Caco-2 (cell line): ENCODE data around the gene COL6A2. TPM values are rescaled to one million over a fixed set of nuclear protein-coding genes. Genes with fewer than 3 reads are reported as not detected.
A peak's percentile ranks its signal among the peaks of the same experiment; 100 is the strongest.

Experiments
- BruUV-seq: library from RNA; stranded (reverse); fragments of 400-500 nt; replicated peaks from 2 replicates; lab custom pipeline; 2021; lab: Mats Ljungman, UMichigan
- CTCF ChIA-PET: fragments of 300-600 bp; sonication (Branson Sonifier 250); formaldehyde crosslinking; loops from one replicate; lab custom pipeline; 2022; ENCODE audit warnings: antibody characterized with exemption; lab: Charles Lee
- POLR2A ChIA-PET: fragments of 300-600 bp; sonication (Branson Sonifier 250); formaldehyde crosslinking; loops from one replicate; lab custom pipeline; 2022; ENCODE audit warnings: antibody characterized with exemption; lab: Charles Lee
- DNase-seq, 2 experiments: peaks; one replicate each; pipeline versions ENCODE4 v3.0.0 to v3.0.0-alpha.2; 2020 to 2022
- H3K27me3 ChIP-seq: replicated peaks from 2 replicates; pipeline ENCODE4 v1.6.0; 2011; ENCODE audit warnings: low read length; ENCODE audit not compliant: control insufficient read depth, insufficient read depth
- H3K36me3 ChIP-seq: 2 replicates; pipeline ENCODE4 v1.5.1; 2011; ENCODE audit warnings: low read length; ENCODE audit not compliant: control insufficient read depth, insufficient read depth
- H3K4me1 ChIP-seq: fragments of 250-450 bp; sonication (Bioruptor Pico); 2 replicates; pipeline ENCODE4 v1.5.1; 2020; ENCODE audit warnings: mild to moderate bottlenecking
- H3K4me3 ChIP-seq: 2 replicates; pipeline ENCODE4 v1.5.1; 2011; ENCODE audit warnings: low read depth, mild to moderate bottlenecking, control low read depth, low read length
- H3K9me3 ChIP-seq: fragments of 250-450 bp; sonication (Bioruptor Pico); 2 replicates; pipeline ENCODE4 v1.5.1; 2020; ENCODE audit warnings: mild to moderate bottlenecking, moderate library complexity
- H3K27ac Mint-ChIP-seq: one replicate; pipeline ENCODE4 v1.8.0; 2022; ENCODE audit warnings: mixed read lengths; ENCODE audit not compliant: unreplicated experiment
- H3K27me3 Mint-ChIP-seq: one replicate; pipeline ENCODE4 v1.8.0; 2022; ENCODE audit warnings: mixed read lengths; ENCODE audit not compliant: insufficient read depth, unreplicated experiment
- H3K36me3 Mint-ChIP-seq: one replicate; pipeline ENCODE4 v1.8.0; 2022; ENCODE audit warnings: mild to moderate bottlenecking, mixed read lengths; ENCODE audit not compliant: insufficient read depth, unreplicated experiment
- H3K4me1 Mint-ChIP-seq: one replicate; pipeline ENCODE4 v1.8.0; 2022; ENCODE audit warnings: low read depth, mixed read lengths; ENCODE audit not compliant: unreplicated experiment
- H3K4me3 Mint-ChIP-seq: one replicate; pipeline ENCODE4 v1.8.0; 2022; ENCODE audit warnings: mild to moderate bottlenecking, moderate library complexity, mixed read lengths; ENCODE audit not compliant: unreplicated experiment
- H3K9me3 Mint-ChIP-seq: one replicate; pipeline ENCODE4 v1.8.0; 2022; ENCODE audit warnings: mixed read lengths; ENCODE audit not compliant: unreplicated experiment
- intact Hi-C: fragments of 100-400 bp; cut with micrococcal nuclease; formaldehyde crosslinking; loops from one replicate; pipeline ENCODE4 v1.10.0; 2022; ENCODE audit not compliant: unreplicated experiment
- total RNA-seq: library from RNA; stranded (reverse); gene quantifications from 2 replicates; pipeline ENCODE4 v1.2.3, GENCODE V29; 2022
- TF ChIP-seq, protein P1 (sequence below), 2 experiments: fragments of 200-600 bp in 1 of 2; IDR thresholded peaks; 1 replicate in 1 of 2; 2 replicates in 1 of 2; pipeline versions ENCODE4 v1.5.1 to v1.8.0; 2011 to 2022; ENCODE audit warnings: antibody characterized with exemption in 1 of 2, control low read depth in 1 of 2, inconsistent platforms in 1 of 2, low read depth in 1 of 2, low read length in 1 of 2, mild to moderate bottlenecking in 1 of 2, moderate library complexity in 1 of 2; ENCODE audit not compliant: insufficient read depth in 1 of 2, severe bottlenecking in 1 of 2, unreplicated experiment in 1 of 2

The COL6A2 gene
- total RNA-seq, 1 experiment from 2014 or later = 8.8 TPM

DNA sequence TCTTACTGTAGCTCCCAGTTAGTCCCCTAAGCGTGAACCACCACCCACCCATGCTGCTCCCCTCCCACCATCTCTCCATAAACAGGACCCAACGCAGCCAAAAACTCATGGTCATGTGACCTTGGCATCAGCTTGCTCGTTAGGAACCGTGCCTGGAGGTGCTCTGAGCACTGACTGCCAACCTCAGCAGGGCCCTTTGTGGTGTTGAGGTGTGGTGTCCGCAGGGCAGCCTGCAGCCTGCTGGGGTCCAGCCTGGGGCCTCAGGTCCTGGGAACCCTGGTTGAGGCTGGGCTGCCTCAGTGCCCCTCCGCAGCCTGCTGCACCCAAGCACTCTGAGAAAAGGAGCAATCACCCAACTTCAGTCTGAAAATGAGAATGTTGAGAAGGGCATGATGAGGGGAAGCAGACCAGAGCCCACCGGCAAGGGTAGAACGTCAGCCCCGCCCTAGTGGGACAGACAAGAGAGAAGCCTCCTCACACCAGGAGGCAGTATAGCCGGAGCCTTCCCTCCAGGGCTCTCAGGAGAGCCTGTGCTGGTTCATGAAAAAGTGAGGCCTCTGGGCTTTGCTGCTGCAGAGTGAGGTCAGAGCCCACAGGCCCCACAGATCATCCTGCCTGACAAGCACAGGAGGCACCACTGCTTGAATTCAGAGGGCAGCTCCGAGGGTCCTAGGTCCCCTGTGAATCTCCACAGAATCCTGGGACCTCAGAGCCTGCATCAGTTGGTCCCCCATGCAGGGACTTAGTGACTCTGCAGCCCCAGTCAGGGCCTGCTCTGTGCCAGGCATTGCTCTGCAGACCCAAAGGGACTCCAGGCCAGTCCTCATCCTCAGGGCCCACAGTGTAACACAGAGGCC lies 4.9 kb upstream of the COL6A2 start:
- intact Hi-C loops = no loop called here
- peaks cover 6% of the 10 kb centered on the region for H3K27me3 Mint-ChIP-seq
- no peak overlapping the region for H3K4me3 Mint-ChIP-seq
- Histone ChIP-seq H3K36me3 (no peaks in the 10 kb centered on the region), H3K9me3 (0 out of 2 replicates have a peak, but pooled peaks cover 6% of the 10 kb centered on the region), H3K27me3 (no peaks in the 10 kb centered on the region), H3K4me1 (no peaks in the 10 kb centered on the region), H3K4me3 (no peak overlapping the region)
- no peaks in the 10 kb centered on the region for H3K36me3 Mint-ChIP-seq
- TF ChIP-seq, protein P1, sequence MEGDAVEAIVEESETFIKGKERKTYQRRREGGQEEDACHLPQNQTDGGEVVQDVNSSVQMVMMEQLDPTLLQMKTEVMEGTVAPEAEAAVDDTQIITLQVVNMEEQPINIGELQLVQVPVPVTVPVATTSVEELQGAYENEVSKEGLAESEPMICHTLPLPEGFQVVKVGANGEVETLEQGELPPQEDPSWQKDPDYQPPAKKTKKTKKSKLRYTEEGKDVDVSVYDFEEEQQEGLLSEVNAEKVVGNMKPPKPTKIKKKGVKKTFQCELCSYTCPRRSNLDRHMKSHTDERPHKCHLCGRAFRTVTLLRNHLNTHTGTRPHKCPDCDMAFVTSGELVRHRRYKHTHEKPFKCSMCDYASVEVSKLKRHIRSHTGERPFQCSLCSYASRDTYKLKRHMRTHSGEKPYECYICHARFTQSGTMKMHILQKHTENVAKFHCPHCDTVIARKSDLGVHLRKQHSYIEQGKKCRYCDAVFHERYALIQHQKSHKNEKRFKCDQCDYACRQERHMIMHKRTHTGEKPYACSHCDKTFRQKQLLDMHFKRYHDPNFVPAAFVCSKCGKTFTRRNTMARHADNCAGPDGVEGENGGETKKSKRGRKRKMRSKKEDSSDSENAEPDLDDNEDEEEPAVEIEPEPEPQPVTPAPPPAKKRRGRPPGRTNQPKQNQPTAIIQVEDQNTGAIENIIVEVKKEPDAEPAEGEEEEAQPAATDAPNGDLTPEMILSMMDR (IDR thresholded peaks at IDR 0.05; ENCODE audit: insufficient read depth in 1 of 2, low read depth in 1 of 2, low read length in 1 of 2, severe bottlenecking in 1 of 2, unreplicated experiment in 1 of 2) = peak in 1 of 2 experiments; percentile 1
- no peak overlapping the region for H3K27ac Mint-ChIP-seq
- no TSS peak for BruUV-seq
- POLR2A ChIA-PET = no interaction called here
- H3K9me3 Mint-ChIP-seq = peaks cover 32% of the 10 kb centered on the region
- no peaks in the 10 kb centered on the region for H3K4me1 Mint-ChIP-seq
- CTCF ChIA-PET = no interaction called here
- DNase-seq = no peak

DNA sequence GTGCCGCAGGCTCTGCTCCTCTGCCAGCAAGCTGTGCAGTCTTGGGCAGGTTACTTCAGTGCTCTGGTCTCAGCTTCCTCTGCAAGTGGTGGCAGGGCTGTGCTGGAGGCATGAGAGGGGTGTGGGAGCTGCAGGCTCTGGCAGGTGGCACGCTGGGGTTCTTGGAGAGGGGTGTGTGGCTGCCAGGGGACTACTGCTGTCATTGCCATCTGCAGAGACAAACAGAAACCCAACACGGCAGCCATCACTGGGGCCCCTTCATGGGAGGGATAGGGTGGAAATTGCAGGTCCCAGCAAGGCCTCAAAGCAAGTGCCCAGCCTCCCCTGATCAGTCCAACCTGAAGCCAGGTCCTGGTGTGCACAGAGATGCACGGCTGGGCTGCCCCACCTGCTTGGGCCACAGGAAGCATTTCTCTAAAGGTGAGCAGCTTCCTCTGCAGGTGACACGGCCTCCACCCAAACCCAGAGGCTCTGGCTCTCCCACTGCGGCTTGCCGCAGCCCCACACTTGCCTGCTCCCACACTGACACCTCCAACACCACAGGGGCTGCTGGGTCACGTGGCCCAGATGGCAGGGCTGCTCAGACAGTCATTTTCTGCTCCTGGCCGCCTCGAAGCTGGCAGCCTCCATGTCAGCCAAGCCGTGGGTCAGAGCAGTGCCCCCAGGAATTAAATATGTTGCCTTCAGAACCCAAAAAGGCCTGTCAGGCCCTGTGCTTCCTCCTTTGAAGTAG lies 4.1 kb upstream of the COL6A2 start:
- peak in 1 of 2 experiments; percentile 24 for DNase-seq
- no peaks in the 10 kb centered on the region for H3K27me3 ChIP-seq
- no peaks in the 10 kb centered on the region for H3K36me3 ChIP-seq
- BruUV-seq = no TSS peak
- Mint-ChIP-seq H3K27me3 (no peaks in the 10 kb centered on the region), H3K9me3 (peaks cover 24% of the 10 kb centered on the region), H3K4me1 (no peaks in the 10 kb centered on the region), H3K36me3 (no peaks in the 10 kb centered on the region), H3K27ac (no peak overlapping the region), H3K4me3 (no peak overlapping the region)
- POLR2A ChIA-PET = no interaction called here
- no peak overlapping the region for H3K4me3 ChIP-seq
- CTCF ChIA-PET = no interaction called here
- TF ChIP-seq, protein P1 (IDR thresholded peaks at IDR 0.05; ENCODE audit: insufficient read depth in 1 of 2, low read depth in 1 of 2, low read length in 1 of 2, severe bottlenecking in 1 of 2, unreplicated experiment in 1 of 2) = no peak
- intact Hi-C loops = no loop called here
- H3K4me1 ChIP-seq = no peaks in the 10 kb centered on the region
- 0 out of 2 replicates have a peak, but pooled peaks cover under 1% of the 10 kb centered on the region for H3K9me3 ChIP-seq

DNA sequence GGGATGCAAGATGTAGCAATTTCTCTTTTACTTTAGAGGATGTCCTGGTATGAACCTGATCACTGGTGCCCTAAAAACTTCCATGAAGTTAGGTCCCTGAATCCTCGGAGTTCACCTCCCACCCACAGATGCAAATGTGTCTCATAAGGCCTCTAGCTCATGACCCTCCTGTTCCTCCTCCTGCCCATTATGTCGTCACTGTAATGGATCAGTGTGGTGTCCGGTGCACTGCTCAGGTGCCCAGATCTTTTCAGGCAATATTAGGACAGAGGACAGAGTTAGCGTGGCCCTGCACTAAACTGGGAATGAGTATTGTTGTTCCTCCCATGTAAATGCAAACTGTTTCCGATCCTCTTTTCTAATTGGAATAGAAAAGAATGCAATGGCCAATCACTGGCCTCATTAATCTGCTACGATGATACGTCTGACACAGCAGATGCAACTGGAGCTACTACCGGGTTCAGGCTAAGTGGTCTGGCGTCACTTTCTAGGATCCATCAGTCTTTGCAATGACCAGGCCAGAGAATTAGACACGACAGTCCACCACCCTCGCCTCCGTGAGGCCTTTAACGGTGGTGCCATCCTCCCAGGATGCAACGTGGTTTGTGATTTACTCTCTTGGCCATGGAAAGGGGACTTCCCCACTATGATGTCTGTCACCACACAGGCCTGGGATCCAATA lies 3.4 kb upstream of the COL6A2 start:
- Mint-ChIP-seq H3K36me3 (no peaks in the 10 kb centered on the region), H3K27ac (no peak overlapping the region), H3K4me1 (no peaks in the 10 kb centered on the region), H3K9me3 (peaks cover 21% of the 10 kb centered on the region), H3K4me3 (no peak overlapping the region), H3K27me3 (no peaks in the 10 kb centered on the region)
- Histone ChIP-seq H3K4me3 (no peak overlapping the region), H3K9me3 (no peaks in the 10 kb centered on the region), H3K4me1 (no peaks in the 10 kb centered on the region), H3K27me3 (no peaks in the 10 kb centered on the region), H3K36me3 (no peaks in the 10 kb centered on the region)
- CTCF ChIA-PET = no interaction called here
- POLR2A ChIA-PET = no interaction called here
- no peak for DNase-seq
- intact Hi-C loops = loop anchor here (5.0 kb wide), 1 partner anchor 122 kb away; no protein-coding TSS in a partner anchor
- TF ChIP-seq, protein P1 (IDR thresholded peaks at IDR 0.05; ENCODE audit: insufficient read depth in 1 of 2, low read depth in 1 of 2, low read length in 1 of 2, severe bottlenecking in 1 of 2, unreplicated experiment in 1 of 2) = no peak
- no TSS peak for BruUV-seq
